Right atrium auricular region (tissue), 2 donors: ENCODE data around the gene ZCWPW1. TPM values are rescaled to one million over a fixed set of nuclear protein-coding genes. Genes with fewer than 3 reads are reported as not detected.

Experiments
- DNase-seq: peaks from one replicate; pipeline ENCODE4 v3.0.0-alpha.2; 2019; ENCODE audit warnings: low spot score
- H3K27ac ChIP-seq, 2 donors: fragments of 200-600 bp; sonication (generic); 1 replicate in 1 of 2; 2 replicates in 1 of 2; pipeline ENCODE4 v1.5.1; 2016 to 2019
- H3K27me3 ChIP-seq, 2 donors: fragments of 200-600 bp; sonication (generic); one replicate each; pipeline versions ENCODE4 v1.5.1 to v1.6.0; 2017 to 2019
- H3K36me3 ChIP-seq: fragments of 200-600 bp; sonication (generic); one replicate; pipeline ENCODE4 v1.5.1; 2016
- H3K4me1 ChIP-seq, 2 donors: fragments of 200-600 bp; sonication (generic); one replicate each; pipeline versions ENCODE4 v1.5.1 to v1.6.0; 2017 to 2019
- H3K4me3 ChIP-seq, 2 donors: fragments of 200-600 bp; sonication (generic); 1 replicate in 1 of 2; 2 replicates in 1 of 2; pipeline ENCODE4 v1.5.1; 2017 to 2019; ENCODE audit warnings: mild to moderate bottlenecking in 1 of 2, moderate library complexity in 1 of 2
- H3K9me3 ChIP-seq, 2 donors: fragments of 200-600 bp; sonication (generic); one replicate each; pipeline ENCODE4 v1.5.1; 2019
- total RNA-seq, 2 donors: library from RNA; depleted of rRNA; stranded (reverse); fragments of >200 nt; gene quantifications; one replicate each; pipeline ENCODE4 v1.1.0, GENCODE V29; 2016
- TF ChIP-seq, protein P1 (sequence below), 2 donors: fragments of 200-600 bp; sonication (generic); IDR thresholded peaks; one replicate each; pipeline ENCODE4 v1.5.1; 2019; ENCODE audit warnings: antibody characterized with exemption in 2 of 2

ZCWPW1 gene, protein sequence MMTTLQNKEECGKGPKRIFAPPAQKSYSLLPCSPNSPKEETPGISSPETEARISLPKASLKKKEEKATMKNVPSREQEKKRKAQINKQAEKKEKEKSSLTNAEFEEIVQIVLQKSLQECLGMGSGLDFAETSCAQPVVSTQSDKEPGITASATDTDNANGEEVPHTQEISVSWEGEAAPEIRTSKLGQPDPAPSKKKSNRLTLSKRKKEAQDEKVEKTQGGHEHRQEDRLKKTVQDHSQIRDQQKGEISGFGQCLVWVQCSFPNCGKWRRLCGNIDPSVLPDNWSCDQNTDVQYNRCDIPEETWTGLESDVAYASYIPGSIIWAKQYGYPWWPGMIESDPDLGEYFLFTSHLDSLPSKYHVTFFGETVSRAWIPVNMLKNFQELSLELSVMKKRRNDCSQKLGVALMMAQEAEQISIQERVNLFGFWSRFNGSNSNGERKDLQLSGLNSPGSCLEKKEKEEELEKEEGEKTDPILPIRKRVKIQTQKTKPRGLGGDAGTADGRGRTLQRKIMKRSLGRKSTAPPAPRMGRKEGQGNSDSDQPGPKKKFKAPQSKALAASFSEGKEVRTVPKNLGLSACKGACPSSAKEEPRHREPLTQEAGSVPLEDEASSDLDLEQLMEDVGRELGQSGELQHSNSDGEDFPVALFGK
- 1 to 10 TPM; 2.1 to 8.5 TPM for total RNA-seq

DNA sequence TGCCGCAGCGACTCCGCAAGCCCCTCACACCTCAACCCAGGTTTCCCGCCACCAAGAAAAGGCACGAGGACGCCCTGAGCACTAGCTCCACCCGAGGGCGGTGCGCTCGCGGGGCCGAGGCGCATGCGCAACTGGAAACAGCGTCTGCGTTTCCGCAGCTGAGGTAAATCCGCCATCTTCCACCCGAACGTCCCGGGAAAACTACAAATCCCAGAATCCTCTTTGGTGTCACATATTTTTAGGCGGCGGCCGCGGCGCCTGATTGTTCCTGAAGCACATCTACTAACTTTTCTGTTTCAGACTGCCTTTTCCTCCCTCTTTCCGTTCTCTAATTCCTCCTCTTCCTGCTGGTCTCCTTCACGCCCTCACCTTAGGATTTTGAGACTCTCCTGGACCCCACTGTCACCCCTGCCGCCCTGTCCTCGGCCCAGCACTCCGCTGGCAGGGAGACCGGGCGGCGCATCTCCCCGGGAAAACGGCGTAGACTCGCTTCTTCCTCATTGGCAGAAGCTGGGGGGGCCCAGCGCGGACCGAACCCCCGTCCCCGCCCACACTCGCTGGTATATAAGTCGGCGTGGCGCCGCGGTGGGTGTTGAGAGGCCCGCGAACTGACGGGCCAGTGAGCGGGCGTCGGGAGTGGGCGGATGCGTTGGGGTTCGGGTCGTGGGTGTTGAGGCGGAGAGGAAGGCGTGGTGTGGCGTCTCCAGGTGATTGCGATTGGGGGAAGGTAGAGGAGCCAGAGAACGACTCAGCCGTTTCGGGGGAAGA, at the start of gene ZCWPW1:
ZCWPW1 (minus strand) TSS at position 505 of the 768 bp plus-strand sequence. CDS start 8,054 bp downstream, outside the sequence.
- peak; percentile 97 for DNase-seq
- peak within 1 kb of the TSS; percentile 95 to 98 for H3K27ac ChIP-seq
- H3K4me3 ChIP-seq = peak within 1 kb of the TSS; percentile 71 to 89
- no peaks in the 10 kb centered on the region for H3K9me3 ChIP-seq
- no peaks in the 10 kb centered on the region for H3K27me3 ChIP-seq
- H3K36me3 ChIP-seq = peaks cover 6% of the 10 kb centered on the region
- H3K4me1 ChIP-seq = peaks cover 0 to 32% of the 10 kb centered on the region in 2 donors
- TF ChIP-seq, protein P1, sequence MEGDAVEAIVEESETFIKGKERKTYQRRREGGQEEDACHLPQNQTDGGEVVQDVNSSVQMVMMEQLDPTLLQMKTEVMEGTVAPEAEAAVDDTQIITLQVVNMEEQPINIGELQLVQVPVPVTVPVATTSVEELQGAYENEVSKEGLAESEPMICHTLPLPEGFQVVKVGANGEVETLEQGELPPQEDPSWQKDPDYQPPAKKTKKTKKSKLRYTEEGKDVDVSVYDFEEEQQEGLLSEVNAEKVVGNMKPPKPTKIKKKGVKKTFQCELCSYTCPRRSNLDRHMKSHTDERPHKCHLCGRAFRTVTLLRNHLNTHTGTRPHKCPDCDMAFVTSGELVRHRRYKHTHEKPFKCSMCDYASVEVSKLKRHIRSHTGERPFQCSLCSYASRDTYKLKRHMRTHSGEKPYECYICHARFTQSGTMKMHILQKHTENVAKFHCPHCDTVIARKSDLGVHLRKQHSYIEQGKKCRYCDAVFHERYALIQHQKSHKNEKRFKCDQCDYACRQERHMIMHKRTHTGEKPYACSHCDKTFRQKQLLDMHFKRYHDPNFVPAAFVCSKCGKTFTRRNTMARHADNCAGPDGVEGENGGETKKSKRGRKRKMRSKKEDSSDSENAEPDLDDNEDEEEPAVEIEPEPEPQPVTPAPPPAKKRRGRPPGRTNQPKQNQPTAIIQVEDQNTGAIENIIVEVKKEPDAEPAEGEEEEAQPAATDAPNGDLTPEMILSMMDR (IDR thresholded peaks at IDR 0.05) = peak in 1 of 2 donors; percentile 17

DNA sequence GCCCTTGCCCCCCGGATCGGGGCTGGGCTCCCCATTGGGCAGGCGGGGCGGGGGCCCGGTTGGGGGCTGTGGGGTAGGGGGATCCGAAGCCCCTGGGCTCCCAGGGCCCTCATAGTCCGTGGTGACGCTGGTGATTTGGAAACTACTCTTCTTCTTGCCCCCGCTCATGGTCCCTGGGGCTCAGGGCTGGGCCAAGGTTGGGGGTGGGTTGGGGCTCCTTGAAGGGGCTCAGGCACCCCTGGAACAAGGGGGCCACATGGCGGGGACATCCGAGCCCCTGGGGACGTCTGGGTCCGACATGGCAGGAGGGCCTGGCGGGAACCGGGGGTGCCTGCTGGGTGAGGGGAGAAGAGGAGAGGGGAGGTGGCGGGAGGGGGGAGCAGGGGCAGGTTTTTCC, 49.4 kb upstream of the ZCWPW1 start:
- TF ChIP-seq, protein P1 (IDR thresholded peaks at IDR 0.05) = no peak
- Histone ChIP-seq H3K9me3 (no peaks in the 10 kb centered on the region), H3K36me3 (peaks cover 11% of the 10 kb centered on the region), H3K27me3 (no peaks in the 10 kb centered on the region), H3K27ac (peak overlapping the region; percentile 93 to 97), H3K4me3 (peak overlapping the region; percentile 96 to 99), H3K4me1 (peaks cover 0 to 63% of the 10 kb centered on the region in 2 donors)
- DNase-seq = no peak

DNA sequence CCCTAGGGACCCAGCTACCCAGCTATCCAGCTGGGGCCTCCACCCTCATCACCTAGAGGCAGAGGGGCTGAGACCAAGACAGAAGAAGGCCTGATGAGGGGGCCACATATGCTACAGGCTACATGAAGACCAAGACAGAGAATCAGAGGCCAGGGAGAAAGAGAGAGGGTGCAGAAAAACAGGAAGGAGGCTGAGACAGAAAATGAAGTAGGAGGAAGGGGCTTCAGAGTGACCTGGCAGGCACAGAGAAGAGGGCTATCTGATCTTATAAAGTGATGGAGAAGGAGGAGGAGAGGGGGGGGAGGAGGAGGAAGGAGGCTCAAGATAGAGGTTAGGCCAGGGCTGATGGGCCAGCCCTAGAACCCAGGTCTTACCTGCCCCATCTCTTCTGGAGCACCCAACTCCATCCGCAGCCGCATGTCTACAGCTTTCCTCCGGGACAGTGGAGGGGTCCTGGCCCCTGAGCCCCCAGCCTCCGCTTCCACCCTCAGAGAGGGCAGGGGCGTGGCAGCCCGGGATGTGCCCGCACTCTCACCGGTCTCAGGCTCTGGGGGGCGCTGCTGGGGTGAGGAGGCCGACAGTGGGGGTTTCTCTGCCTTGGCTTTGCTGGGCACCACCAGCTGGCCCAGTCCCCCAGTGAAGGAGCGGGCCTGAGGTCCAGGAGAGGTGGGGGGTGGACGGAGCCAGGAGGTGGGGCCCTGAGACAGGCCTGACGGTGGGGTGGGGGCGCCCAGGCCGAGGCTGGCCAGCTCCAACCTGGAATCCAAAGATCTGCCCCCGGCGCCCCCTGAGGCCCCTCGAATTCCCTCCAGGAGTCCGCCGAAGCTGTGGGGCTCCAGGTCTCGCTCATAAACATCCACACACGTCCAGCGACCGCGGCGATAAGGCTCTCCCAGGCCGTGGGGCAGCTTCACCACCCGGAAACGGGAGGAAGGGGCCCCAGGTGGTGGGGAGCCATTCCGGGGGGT, 48.7 kb upstream of the ZCWPW1 start:
- Histone ChIP-seq H3K27ac (peak overlapping the region; percentile 93 to 97), H3K4me1 (peaks cover 0 to 64% of the 10 kb centered on the region in 2 donors), H3K9me3 (no peaks in the 10 kb centered on the region), H3K4me3 (peak overlapping the region; percentile 96 to 99), H3K36me3 (peaks cover 11% of the 10 kb centered on the region), H3K27me3 (no peaks in the 10 kb centered on the region)
- TF ChIP-seq, protein P1 (IDR thresholded peaks at IDR 0.05) = peak in 1 of 2 donors; percentile 41
- DNase-seq = no peak

DNA sequence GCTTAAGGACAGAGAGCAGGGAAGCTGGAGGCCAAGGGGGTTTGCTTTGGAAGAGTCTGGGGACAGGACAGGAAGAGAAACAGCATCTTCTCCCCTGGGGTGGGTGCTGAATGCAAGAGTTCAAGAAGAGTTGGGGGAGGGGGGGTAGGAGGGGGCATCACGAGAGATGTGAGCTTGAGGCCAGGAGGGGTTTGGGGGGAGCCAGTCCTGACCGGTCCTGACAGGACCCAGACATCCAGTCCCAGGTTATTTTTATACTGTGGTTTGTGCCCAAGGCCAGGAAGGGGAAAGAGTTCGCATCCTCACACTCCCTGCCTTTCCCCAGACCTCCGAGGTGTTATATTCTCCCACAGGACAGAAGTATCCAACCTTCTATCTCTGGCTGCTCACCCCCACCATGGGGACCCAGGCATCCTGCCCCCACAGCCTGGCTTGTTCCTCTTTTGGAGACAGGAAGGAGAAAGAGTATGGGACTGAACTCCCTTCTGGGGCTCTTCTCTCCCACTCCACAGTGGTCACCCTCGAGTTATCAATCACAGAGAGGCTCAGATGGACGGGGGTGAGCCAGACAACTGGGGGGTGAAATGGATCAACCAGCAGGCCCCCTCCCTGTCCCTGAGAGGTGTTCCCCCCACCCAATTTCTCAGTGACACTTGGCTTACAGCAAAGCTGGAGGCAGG, 47.7 kb upstream of the ZCWPW1 start:
- H3K4me1 ChIP-seq = peaks cover 0 to 70% of the 10 kb centered on the region in 2 donors
- H3K27me3 ChIP-seq = no peaks in the 10 kb centered on the region
- TF ChIP-seq, protein P1 (IDR thresholded peaks at IDR 0.05) = no peak
- no peak for DNase-seq
- H3K9me3 ChIP-seq = no peaks in the 10 kb centered on the region
- peak overlapping the region; percentile 93 to 97 for H3K27ac ChIP-seq
- H3K4me3 ChIP-seq = peak overlapping the region in 1 of 2 donors; percentile 99
- H3K36me3 ChIP-seq = peaks cover 11% of the 10 kb centered on the region
